Stimulated activated CD4-positive, alpha-beta T cell treated with anti-CD3 and anti-CD28 coated beads, Interleukin-1b, Interleukin-23, amount 100 ng/mL, for 4 hours (primary cell): ENCODE measurements around the gene TNNI2.

Experiments used
- DNase-seq, 2 donors: peaks; one replicate each; pipeline ENCODE4 v3.0.0-alpha.2; 2020; ENCODE audit warnings: low read depth in 2 of 2

The TNNI2 gene

DNA sequence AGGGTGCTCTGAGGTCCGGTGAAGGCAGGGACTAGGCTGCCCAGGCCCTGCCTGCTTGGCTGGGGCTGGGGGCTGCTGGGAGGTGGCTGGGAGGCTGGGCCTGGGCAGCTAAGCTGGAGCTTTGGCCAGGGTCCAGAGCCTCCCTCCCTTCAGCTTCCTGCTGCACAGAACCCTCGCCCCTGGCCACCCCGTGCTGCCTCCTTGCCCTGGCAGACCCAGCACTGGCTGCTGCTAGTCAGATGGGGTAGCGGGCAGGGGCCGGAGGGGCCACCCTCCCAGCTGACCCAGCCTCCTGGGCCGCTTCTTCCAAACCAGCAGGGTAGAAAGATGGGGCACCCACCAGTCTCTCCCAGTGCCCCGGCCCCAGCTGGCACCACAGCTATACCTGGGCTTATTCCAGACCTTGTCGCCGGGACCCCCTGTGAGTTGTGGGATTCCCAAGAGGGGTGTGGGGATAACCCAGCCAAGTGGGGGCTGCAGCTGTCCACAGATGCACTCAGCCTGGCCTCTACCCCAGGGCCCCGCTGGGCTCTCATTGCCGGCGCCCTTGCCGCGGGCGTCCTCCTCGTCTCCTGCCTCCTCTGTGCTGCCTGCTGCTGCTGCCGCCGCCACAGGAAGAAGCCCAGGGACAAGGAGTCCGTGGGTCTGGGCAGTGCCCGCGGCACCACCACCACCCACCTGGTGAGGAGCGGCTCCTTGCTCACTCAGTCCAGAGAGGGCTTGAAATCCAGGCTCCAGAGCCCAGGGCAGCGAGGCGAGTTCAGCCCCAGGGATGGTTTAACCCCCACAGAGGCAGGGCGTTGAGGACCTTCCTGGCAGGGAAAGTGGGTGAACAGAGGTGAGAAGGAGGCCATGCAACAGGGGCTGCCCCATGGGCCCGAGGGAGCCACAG is 3.8 kb upstream of the TNNI2 start, which contains the start of gene SYT8:
Gene SYT8 (plus strand): TSS at position 212 of the 892 bp plus-strand sequence. CDS start 116 bp downstream, at position 328.
- DNase-seq: no peak

- no peak for DNase-seq
Observed at GRCh38 chr11:1835671-1836010, 3.1 kb upstream of the TNNI2 start.

DNA sequence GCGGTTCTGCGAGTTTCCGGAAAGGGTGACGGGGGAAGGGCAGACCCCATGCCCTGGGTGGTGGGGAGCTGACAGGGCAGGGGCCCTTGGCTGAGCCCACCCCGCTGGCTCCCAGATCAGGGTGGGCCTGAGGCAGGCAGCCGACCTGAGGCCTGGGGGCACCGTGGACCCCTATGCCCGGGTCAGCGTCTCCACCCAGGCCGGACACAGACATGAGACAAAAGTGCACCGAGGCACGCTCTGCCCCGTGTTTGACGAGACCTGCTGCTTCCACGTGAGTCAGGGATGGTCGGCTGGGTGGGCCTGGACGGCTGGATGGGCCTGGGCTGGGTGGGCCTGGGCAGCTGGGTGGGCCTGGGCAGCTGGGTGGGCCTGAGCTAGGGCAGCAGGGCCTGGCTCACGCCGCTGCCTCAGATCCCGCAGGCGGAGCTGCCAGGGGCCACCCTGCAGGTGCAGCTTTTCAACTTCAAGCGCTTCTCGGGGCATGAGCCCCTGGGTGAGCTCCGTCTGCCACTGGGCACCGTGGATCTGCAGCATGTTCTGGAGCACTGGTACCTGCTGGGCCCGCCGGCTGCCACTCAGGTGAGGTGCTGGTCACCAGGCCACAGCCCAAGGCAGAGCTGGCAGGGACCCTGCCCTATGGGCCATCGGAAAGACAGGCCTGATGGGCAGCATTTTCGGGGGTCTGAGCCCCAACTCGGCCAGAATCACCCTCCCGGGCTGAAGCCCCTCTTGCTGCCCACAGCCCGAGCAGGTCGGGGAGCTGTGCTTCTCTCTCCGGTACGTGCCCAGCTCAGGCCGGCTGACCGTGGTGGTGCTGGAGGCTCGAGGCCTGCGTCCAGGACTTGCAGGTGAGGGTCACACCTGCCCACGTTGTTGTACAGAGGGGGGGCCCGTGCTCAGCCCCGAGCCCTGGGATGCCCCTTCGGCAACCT is 2.5 kb upstream of the TNNI2 start:
- DNase-seq: no peak

DNA sequence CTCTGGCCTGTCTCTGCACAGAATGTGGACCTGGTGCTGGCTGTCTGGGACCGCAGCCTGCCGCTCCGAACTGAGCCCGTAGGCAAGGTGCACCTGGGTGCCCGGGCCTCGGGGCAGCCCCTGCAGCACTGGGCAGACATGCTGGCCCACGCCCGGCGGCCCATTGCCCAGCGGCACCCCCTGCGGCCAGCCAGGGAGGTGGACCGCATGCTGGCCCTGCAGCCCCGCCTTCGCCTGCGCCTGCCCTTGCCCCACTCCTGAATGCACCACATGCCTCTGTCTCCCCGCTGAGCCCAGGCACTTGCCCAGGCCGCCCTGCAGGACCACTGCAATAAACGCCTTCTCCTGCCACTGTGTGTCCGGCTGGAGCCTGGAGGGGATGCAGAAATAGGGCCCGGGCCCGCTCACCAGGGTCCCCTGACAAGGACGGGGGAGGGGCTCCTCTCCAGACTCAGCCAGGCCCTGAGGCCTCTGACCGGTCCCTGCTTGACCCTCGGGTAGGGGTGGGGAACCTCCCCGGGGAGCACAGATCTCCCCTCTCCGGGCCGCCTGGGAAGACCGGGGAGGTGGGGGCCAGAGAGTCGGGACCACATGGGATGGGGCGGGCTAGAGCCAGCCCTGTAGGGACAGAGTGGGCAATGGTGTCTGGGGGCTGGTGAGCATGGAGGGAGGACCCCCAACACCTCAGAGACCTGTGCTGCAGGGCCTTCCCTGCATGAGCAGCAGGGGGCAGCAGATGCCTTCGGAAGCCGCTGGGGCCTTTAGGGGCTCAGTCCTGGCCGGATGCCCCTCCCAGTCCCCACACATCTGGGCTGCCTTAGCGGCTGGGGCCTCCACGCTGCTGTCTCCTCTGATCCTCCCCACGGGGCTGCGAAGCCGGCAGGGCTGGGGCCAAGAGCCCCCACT is 1.4 kb upstream of the TNNI2 start:
- DNase-seq: peak; percentile 73 to 76

DNA sequence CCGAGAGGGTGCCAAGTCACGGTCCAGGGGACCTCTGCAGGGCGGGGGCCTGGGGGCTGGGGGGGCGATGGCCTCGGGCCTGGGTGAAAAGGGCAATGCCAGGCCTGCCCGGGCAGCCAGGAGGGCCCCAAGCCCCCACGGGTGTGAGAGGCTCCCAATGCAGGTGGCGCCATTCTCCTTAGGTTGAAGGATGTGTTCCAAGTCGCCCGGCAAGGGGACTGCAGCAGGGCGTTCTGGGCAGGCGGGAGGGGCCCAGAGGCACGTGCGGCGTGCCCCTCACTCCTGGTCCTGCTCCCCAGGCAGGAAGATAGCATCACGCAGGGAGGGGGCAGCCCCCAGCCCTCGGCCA is 730 bp upstream of the TNNI2 start:
- DNase-seq: no peak

DNA sequence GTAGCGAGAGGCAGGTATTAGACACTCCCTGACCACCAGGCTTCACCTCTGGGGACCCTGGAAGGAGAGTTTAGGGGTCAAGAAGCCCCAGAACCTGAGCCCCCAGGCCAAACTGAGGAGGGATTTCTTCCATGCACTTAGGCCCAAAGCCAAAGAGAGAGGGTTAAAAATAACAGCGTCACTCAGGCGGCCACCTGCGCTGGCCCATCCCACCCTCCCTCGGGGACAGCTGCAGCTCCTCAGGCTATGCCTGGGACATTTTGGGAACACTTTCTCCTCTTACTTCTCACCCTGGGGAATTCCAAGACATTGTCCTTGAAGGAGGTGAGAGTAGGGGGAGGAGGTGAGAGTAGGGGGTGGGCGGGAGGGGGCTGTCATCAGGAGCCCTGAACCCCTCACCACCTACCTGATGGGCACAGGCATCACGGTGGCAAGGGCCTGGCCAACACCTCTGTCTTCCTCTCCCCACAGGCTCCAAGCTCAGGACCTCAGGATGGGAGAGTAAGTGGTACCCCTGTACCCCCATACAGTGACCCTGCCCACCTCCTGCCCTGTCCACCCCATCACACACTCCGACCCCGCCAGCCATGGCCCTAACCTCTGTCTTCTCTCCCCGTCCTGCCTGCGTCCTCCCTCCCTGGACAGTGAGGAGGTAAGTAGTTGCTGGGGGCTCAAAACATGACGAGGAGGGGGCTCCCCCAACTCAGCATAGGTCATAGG is 583 bp downstream of the TNNI2 start:
- DNase-seq: no peak

DNA sequence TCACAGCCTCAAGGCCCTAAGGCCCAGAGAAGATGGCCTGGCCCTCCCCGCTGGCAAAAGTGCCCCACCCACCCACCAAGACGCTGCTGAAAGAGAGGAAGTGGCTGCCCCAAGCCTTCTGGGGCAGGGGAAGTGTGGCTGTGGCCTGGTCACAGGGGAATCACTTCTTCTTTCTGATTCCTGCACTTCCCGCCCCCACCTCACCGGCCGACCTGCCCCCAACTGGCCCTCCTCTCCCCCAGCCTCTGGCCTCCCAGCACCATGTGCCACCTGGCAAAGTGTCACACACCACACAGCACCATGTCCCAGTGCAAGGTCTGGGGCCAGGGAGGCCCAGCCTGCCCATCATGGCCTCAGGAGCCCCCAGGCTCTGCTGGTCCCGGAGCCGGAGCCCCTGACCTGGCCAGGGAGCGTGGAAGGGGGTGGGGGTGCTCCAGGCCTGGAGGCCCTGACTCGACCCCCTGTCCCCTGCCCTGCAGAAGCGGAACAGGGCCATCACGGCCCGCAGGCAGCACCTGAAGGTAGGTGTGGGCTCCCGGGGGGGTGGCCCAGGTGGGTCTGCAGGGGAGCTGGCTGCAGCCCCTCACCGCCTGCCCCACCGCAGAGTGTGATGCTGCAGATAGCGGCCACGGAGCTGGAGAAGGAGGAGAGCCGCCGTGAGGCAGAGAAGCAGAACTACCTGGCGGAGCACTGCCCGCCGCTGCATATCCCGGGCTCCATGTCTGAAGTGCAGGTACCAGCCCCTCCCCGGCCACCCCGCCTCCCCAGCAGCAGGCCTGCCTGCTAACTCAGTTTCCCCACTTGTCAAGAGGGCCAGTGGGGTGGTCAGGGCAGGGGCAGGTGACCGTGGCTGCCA is 1.4 kb downstream of the TNNI2 start:
- DNase-seq: no peak

- no peak for DNase-seq
Observed at GRCh38 chr11:1840780-1841480, 2.1 kb downstream of the TNNI2 start.

DNA sequence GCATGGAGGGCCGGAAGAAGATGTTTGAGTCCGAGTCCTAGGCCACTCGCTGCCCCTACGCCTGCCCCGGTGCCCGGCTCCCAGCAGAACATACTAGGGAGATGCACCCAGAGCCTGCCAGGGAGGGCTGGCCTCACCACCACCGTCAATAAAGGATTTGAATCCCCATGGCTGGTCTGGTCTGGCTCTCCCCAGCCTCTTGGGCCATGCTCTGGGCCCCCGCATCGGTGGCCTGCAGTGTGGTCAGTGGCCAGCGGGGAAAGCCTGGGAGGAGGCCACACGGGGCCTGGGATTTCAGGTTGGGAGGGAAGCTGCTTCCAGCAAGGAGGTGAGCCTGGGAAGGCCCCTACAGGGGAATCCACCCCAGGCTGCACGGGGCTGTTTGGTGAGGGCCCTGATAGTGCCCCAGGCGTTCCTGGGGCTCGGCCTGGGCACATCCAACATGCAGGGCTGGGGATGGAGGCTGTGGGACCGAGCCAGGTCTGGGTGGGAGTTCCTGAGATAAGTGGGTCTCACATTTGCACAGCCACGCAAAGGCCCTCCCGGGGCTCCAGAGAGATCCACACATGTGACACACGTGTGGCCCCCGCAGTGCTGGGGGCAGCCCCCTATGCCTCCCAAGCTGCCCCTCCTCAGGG is 2.8 kb downstream of the TNNI2 start:
- no peak for DNase-seq

DNA sequence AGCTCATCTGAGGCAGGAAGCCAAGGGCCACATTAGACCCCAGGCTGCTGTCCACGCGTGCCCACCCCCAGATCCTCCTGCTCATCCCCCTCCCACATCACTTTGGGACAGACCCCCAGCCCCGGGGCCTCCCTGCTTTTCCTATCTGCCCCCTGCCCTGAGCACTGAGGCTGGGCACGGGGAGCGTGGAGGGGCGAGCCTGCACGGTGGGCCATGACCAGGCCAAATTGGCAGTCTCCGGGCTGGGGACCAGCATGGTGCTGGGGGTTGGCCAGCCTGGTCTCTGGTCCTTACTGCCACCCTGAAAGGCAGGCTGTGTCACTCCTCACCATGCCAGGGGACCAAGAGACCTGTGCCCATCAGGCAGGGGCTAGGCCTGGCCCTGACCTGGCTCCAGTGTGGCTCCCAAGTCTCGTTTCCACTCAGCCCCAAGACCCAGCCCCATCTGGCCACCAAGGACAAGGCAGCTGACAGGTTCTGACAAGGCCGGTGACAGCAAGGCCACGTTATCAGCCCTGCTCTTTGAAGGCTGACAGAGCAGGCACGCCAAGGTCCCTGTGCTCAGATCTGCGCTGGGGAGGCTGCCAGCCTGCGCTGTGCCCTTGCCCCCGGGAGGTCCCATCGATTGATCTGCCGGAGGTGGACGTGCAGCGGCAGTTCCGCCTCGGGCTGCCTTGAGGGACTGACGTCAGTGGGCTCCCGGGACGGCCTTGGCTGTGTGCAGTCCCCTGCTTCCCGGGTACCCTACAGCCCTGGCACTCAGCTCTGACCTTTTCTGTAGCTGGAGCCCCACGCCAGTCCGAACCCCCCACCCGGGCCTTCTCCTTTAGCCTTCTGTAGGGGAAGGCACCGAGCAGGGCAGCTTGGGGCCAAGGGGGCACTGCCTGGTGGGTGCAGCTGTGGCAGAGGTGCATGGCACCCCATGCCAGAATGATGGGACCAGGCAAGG is 3.6 kb downstream of the TNNI2 start:
- no peak for DNase-seq

DNA sequence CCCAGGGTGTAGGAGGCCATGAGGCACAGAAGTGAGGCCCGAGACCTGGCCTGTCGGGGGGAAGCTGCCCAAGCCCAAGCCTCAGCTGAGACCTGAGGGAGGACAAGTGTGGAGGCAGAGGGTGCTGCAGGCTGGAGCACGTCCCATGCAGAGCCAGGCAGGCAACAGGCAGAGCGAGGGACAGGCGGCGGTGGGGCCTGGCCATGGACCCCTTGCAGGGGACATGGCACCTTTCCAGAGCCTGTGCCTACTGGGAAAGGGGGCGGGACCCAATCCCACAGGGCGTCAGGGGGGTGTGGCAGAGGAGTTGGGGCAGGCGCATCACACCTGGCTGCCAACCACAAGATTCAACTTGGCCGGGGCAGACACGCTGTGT is 4.3 kb downstream of the TNNI2 start:
- DNase-seq: no peak

- no peak for DNase-seq
Observed at GRCh38 chr11:1843796-1844195, 5.0 kb downstream of the TNNI2 start.

DNA sequence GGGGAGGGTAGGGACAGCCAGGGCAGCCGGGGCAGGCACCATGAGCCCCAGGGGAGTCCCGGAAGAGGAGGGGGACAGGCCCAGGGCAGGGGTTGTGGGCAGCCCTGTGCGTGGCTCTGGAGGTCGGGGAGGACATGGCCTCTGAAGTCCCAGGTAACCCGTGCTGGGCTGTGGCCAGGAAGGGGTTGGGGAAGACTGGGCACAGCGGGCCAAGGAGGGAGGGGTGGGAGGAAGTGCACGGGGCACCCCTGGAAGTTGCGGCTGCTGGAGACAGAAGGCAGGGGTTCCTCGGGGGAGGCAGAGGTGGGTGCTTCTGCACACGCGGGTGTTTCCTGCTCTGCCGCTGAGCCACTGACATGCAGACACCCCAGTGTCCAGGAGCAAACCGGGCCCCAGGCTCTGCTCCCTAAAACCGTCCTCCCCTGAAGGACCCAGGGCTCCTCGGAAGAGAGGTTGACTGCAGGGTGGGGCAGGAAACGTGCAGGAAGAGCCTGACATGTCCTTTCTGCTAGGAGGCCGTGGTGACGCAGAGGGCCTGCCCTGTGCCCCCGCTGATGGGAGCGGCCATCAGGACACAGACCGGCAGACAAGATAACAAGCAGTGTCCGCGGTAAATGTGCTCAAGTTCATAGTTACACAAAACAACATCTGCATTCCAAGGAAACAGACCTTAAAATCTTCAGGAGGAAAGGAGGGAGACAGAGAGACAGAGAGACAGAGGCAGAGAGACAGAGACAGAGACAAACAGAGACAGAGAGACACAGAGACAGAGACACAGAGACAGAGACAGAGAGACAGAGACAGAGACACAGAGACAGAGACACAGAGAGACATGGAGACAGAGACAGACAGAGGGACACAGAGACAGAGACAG is 5.7 kb downstream of the TNNI2 start:
- peak in 1 of 2 donors; percentile 34 for DNase-seq

DNA sequence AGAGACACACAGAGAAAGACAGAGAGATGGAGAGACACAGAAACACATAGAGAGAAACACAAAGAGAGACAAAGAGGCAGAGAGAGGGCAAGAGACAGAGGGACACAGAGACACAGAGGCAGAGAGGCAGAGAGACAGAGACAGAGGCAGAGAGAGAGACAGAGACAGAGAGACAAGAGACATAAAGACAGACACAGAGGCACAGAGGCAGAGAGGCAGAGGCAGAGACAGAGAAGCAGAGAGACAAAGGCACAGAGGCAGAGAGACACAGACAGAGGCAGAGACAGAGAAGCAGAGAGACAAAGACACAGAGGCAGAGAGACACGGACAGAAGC is 6.3 kb downstream of the TNNI2 start:
- no peak for DNase-seq

DNA sequence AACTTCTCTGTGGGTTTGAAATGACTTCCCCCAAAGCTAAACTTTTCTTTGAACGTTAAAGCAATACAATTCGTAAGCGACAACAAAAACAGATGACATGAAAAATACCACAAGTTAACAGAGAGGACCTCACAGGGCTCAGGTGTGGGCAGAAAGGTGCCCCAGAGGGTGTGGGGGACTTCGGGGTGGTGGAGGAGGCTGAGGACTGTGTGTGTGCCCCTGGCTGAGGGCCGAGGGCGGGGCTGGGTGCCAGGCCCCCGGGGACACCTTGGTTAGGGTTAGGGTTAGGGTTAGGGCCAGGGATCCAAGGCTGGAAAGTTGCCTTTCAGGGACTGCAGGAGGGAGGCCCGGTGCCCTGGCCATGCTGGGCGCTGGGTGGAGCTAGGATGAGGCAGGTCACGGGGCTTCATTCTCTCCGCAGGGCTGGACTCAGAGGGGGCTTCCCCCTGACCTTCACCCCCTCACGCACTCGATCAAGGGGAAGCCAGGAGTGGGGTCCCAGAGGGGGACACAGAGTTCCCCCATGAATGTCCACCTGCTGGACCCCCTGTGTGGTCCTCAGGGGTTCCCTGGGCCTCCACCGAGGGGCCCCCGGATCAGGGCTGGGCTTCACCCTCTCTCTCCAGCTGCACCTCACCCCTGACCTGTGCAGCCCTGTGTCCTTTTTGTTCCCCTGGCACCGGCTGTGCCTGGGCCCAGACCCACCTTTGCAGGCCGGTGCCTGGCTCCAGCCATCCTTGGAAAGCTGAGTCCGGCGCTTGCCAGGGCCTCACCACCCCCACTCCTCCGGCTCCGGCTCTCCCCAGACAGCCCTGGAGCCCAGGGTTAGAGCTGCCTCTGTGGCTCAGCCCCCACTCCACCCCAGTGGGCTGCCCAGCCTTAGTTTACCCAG is 7.0 kb downstream of the TNNI2 start:
- DNase-seq: no peak

GRCh38 chr11:1846453-1846932 is 7.7 kb downstream of the TNNI2 start:
- no peak for DNase-seq
